Measurements from ENCODE around the gene RUNX1. TPM values are rescaled to one million over a fixed set of nuclear protein-coding genes. Genes with fewer than 3 reads are reported as not detected.
"Not testable (repeated sequence)": the region's sequence is repeated elsewhere in the genome, so short reads cannot be mapped to it uniquely, and the experiment has no call there.

RUNX1 gene
- total RNA-seq, 1 donor, result 40.9 TPM

DNA sequence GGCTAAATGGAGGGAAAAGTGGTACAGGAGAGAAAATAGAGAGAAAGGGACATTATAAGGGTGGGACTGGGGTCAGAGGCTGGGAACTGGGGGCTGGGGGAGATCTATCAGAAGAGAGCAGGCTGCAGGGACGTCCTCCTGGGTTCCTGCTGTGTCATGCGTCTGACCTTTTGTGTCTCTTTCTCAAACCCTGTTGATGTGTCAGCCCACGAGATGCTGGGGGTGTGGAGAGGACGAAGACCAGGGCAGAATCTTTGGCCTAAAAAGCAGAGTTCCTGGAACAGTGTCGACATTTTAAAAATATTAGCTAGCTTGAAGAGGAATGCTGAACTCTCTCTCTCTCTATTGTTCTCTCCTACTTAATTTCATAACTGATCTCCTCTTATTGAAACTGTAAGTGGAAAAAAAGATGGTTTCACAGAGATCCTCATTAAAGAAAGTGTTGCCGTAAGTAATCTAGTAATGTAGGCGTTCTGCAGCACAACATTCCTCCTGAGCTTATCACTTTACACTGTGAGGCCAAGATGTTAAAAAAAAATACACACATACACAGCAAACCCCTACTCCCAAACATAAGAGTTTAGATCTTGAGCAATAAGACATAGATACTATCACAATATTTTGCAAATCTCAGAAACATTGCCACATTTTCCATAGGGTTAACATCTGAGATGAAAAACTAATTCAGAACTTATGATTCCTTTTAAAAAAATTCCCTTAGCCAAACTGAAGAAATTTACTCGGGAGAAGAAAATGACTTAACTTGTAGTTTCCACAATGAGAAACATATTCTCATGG, 52.6 kb downstream of the RUNX1 start:
- Histone ChIP-seq H3K79me2 (ENCODE audit: insufficient read depth, low read length) (peaks cover 15% of the 10 kb centered on the region), H2AFZ (ENCODE audit: low read length) (peak overlapping the region; percentile 28), H3K4me3 (ENCODE audit: insufficient read depth, low read length) (no peak overlapping the region), H3K36me3 (ENCODE audit: insufficient read depth, low read length) (no peaks in the 10 kb centered on the region), H3K9me3 (ENCODE audit: low read depth, low read length) (no peaks in the 10 kb centered on the region), H3K4me1 (ENCODE audit: insufficient read depth, low read length) (peaks cover 32% of the 10 kb centered on the region), H3K27me3 (ENCODE audit: insufficient read depth, low read length) (no peaks in the 10 kb centered on the region), H3K27ac (ENCODE audit: low read depth, low read length) (peak overlapping the region; percentile 67), H4K20me1 (ENCODE audit: insufficient read depth, low read length) (no peaks in the 10 kb centered on the region), H3K4me2 (ENCODE audit: insufficient read depth, low read length) (peak overlapping the region; percentile 34)
- DNase-seq (ENCODE audit: insufficient read length, low spot score, missing footprints), result peak; percentile 57
- TF ChIP-seq CTCF (IDR thresholded peaks at IDR 0.05; ENCODE audit: extremely low read depth, low read depth, low read length), result no peak

GRCh38 chr21:34995979-34996303, 53.2 kb downstream of the RUNX1 start:
- Histone ChIP-seq H3K4me3 (ENCODE audit: insufficient read depth, low read length) (no peak overlapping the region), H3K79me2 (ENCODE audit: insufficient read depth, low read length) (peaks cover 19% of the 10 kb centered on the region), H3K27ac (ENCODE audit: low read depth, low read length) (peak overlapping the region; percentile 67), H2AFZ (ENCODE audit: low read length) (peak overlapping the region; percentile 28), H4K20me1 (ENCODE audit: insufficient read depth, low read length) (no peaks in the 10 kb centered on the region), H3K4me2 (ENCODE audit: insufficient read depth, low read length) (peak overlapping the region; percentile 34), H3K36me3 (ENCODE audit: insufficient read depth, low read length) (no peaks in the 10 kb centered on the region), H3K9me3 (ENCODE audit: low read depth, low read length) (no peaks in the 10 kb centered on the region), H3K27me3 (ENCODE audit: insufficient read depth, low read length) (no peaks in the 10 kb centered on the region), H3K4me1 (ENCODE audit: insufficient read depth, low read length) (peaks cover 32% of the 10 kb centered on the region)
- no peak for TF ChIP-seq CTCF (IDR thresholded peaks at IDR 0.05; ENCODE audit: extremely low read depth, low read depth, low read length)
- no peak for DNase-seq (ENCODE audit: insufficient read length, low spot score, missing footprints)

DNA sequence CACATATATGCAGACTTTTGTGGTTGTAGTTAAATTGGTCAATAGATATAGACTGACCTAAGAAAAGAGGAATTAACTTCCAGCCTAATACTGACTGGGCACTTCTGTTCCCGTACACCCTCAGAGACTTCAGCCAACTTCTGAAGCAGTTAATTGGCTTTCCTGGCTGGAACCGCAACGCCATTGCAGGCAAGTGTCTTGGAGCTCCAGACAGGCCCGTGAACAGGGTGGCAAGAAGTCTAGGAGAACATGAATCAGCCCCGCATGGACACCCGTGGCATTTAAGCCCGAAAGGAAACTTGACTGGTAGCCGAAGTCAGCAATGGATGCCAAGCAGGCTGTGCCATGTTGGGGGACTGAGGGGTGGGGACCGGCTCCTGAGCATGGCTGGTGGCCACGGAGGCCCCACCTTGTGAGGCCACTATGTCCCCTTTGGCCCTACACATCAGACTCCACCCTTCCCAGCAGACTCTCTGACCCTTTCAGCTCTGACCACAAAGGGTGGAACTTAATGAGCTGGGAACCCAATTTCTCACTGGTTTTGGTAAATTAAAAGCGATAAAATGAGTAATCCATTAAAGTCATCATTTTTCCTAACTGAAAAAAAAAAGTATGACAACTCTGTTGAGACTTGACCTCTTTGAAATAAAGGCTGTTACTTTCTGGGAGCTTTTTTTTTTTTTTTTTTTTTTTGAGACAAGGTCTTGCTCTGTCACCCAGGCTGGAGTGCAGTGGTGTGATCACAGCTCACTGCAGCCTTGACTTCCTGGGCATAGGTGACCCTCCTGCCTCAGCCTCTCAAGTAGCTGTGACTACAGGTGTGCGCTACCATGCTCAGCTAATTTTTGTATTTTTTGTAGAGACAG, 54.1 kb downstream of the RUNX1 start:
- no peak for TF ChIP-seq CTCF (IDR thresholded peaks at IDR 0.05; ENCODE audit: extremely low read depth, low read depth, low read length)
- Histone ChIP-seq H4K20me1 (ENCODE audit: insufficient read depth, low read length) (no peaks in the 10 kb centered on the region), H3K4me2 (ENCODE audit: insufficient read depth, low read length) (no peak overlapping the region), H3K4me3 (ENCODE audit: insufficient read depth, low read length) (no peak overlapping the region), H3K27ac (ENCODE audit: low read depth, low read length) (no peak overlapping the region), H3K4me1 (ENCODE audit: insufficient read depth, low read length) (peaks cover 36% of the 10 kb centered on the region), H3K27me3 (ENCODE audit: insufficient read depth, low read length) (no peaks in the 10 kb centered on the region), H3K36me3 (ENCODE audit: insufficient read depth, low read length) (no peaks in the 10 kb centered on the region), H3K79me2 (ENCODE audit: insufficient read depth, low read length) (peaks cover 16% of the 10 kb centered on the region), H2AFZ (ENCODE audit: low read length) (no peak overlapping the region), H3K9me3 (ENCODE audit: low read depth, low read length) (no peaks in the 10 kb centered on the region)
- no peak for DNase-seq (ENCODE audit: insufficient read length, low spot score, missing footprints)

- DNase-seq (ENCODE audit: insufficient read length, low spot score, missing footprints), result not testable (repeated sequence)
Measured at GRCh38 chr21:34993521-34993921, 55.6 kb downstream of the RUNX1 start.

More at GRCh38 chr21:34993521-34993921, 55.6 kb downstream of the RUNX1 start:
- Histone ChIP-seq H3K4me1 (ENCODE audit: insufficient read depth, low read length) (peaks cover 41% of the 10 kb centered on the region), H3K27ac (ENCODE audit: low read depth, low read length) (peak overlapping the region; percentile 40), H3K79me2 (ENCODE audit: insufficient read depth, low read length) (peaks cover 16% of the 10 kb centered on the region)
- H3K4me3 ChIP-seq (ENCODE audit: insufficient read depth, low read length); H2AFZ ChIP-seq (ENCODE audit: low read length); H4K20me1 ChIP-seq (ENCODE audit: insufficient read depth, low read length); H3K27me3 ChIP-seq (ENCODE audit: insufficient read depth, low read length); H3K4me2 ChIP-seq (ENCODE audit: insufficient read depth, low read length); H3K9me3 ChIP-seq (ENCODE audit: low read depth, low read length); H3K36me3 ChIP-seq (ENCODE audit: insufficient read depth, low read length): not testable (repeated sequence)

Data from osteoblast (primary cell).